Measurements from ENCODE around the gene ABCA8.
"Not testable (repeated sequence)": the region's sequence is repeated elsewhere in the genome, so short reads cannot be mapped to it uniquely, and the experiment has no call there.

ABCA8 gene

GRCh38 chr17:68955181-68955841 lies at the start of gene ABCA8:
Gene ABCA8, minus strand, starts transcription at chr17:68955392. Its CDS starts 13,358 bp downstream, at chr17:68942034.
- no peak for DNase-seq (ENCODE audit: low read depth in 2 of 2)

GRCh38 chr17:69004759-69005158 lies 49.6 kb upstream of the ABCA8 start:
- not testable (repeated sequence) for DNase-seq (ENCODE audit: low read depth in 2 of 2)

DNA sequence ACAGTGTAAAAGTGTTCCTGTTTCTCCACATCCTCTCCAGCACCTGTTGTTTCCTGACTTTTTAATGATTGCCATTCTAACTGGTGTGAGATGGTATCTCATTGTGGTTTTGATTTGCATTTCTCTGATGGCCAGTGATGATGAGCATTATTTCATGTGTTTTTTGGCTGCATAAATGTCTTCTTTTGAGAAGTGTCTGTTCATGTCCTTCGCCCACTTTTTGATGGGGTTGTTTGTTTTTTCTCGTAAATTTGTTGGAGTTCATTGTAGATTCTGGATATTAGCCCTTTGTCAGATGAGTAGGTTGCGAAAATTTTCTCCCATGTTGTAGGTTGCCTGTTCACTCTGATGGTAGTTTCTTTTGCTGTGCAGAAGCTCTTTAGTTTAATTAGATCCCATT lies 44.6 kb upstream of the ABCA8 start:
- not testable (repeated sequence) for DNase-seq (ENCODE audit: low read depth in 2 of 2)

DNA sequence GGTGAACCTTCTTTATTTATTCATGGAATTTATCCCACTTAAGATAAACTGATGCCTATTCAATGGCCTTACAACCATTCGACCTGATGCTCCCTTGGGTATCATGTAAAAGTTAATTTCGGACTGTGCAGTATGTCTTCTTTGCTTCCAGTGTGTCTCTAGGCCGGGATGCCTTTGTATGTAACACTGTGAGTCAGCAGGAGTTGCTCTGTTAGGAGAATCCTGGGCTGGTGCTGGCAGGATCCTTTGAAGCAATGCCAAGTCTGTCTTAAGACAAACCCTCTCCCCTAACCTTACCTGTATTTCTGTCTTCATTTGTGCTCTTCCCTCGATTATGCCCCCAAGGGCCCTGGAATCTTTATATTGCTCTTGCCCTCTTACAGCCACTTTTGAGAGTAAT lies 37.9 kb upstream of the ABCA8 start:
- no peak for DNase-seq (ENCODE audit: low read depth in 2 of 2)

- no peak for DNase-seq (ENCODE audit: low read depth in 2 of 2)
Observed at GRCh38 chr17:68987966-68988365, 32.8 kb upstream of the ABCA8 start.

DNA sequence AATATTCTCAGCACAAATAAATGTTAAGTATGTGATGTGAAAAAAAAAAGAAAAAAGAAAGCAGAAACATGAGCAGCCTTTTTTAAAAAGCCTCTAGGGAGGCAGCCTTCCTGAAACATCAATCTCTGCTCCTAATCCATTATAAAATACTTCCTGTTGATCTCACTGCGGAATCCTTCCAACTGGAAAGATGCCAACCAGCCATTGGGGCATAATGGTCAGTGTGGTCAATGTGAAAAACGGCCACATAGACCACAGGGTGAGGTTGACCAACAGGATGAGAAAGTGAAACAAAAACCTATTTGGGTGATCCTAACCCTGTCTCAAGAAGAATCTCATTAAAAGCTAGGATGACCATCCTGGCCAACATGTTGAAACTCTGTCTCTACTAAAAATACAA lies 26.1 kb upstream of the ABCA8 start:
- no peak for DNase-seq (ENCODE audit: low read depth in 2 of 2)

GRCh38 chr17:68973098-68973846 lies 18.1 kb upstream of the ABCA8 start:
- no peak for DNase-seq (ENCODE audit: low read depth in 2 of 2)

DNA sequence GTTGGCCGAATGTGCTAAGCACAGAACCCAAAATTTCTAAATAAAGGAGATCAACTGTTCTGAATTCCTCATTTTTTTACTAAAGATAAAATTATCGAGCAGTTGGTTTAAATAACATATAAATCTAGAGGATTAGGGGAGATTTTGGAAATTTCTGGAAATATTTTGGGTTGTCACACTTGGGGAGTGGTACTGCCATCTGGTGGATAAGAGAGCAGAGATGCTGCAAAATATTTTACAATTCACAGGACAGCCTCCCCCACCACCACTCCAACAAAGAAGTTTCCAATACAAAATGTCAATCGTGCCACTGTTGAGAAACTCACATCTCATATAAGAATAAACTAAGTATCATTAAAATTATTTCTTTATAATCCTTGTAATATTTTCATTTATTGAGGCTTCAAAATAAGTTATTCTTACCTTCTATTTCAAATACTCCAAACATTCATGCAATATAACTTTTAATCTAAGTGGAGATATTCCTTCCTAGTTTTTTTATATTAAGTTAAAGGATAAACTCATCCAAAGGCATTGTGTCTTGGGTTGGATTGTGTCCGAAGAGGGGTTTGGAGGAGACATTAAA lies 17.0 kb upstream of the ABCA8 start:
- no peak for DNase-seq (ENCODE audit: low read depth in 2 of 2)

GRCh38 chr17:68969101-68969500 lies 13.9 kb upstream of the ABCA8 start:
- no peak for DNase-seq (ENCODE audit: low read depth in 2 of 2)

DNA sequence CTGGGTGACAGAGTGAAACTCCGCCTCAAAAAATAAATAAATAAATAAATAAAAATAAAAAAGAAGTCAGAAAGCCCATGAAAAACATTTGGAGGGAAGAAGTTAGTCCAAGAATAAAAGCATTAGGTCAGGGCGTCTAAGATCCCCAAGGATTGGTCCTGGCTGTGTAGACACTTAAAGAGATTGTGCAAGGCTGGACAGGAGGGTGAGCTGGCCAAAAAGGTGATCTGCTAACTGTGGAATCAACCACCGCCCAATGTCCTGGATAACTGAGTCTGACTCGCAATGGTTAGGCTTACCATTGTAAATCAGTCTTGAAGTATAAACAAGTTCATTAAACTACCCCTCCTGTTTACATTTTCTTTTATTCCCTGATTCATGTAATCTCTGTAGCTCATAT lies 8.8 kb upstream of the ABCA8 start:
- no peak for DNase-seq (ENCODE audit: low read depth in 2 of 2)

DNA sequence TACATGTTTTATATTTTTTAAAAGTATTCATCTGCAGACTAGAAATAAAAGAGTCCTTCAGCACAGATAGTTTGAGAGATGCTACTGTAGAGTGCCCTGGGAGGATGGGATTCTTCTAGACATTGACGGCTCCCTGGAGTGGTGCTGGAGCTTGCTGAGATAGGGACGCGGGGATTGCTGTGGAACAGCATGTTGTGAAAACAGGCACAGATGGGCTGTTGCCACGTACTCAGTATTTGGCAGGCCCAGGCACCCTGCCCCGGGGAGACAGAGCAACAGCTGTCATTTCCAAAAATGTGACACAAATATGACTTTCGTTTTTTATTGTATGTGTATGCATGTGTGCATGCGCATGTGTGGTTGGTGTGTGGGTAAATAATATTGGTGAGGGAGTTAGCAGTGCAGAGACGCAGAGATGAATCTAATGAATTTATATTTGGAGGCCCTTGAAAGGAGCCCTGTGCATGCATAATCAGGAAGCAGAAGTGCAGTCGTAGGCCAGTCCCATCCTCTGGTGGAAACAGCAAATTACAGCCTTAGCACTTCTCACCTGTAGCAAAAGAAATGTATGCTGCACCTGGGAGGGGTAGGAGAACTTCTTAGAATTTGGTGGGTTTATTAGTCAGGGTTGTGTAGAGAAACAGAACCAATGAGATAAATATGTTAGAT lies 6.2 kb upstream of the ABCA8 start:
- DNase-seq (ENCODE audit: low read depth in 2 of 2) = no peak

DNA sequence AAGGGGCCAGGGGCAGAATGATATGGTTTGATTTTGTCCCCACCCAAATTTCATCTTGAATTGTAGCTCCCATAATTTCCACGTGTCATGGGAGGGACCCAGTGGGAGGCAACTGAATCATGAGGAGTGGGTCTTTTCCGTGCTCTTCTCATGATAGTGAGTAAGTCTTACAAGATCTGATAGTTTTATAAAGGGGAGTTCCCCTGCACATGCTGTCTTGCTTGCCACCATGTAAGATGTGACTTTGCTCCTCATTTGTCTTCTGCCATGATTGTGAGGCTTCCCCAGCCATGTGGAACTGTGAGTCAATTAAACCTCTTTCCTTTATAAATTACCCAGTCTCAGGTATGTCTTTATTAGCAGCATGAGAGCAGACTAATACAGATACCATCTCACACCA lies 3.9 kb upstream of the ABCA8 start:
- not testable (repeated sequence) for DNase-seq (ENCODE audit: low read depth in 2 of 2)

- no peak for DNase-seq (ENCODE audit: low read depth in 2 of 2)
Observed at GRCh38 chr17:68957944-68958343, 2.8 kb upstream of the ABCA8 start.

- no peak for DNase-seq (ENCODE audit: low read depth in 2 of 2)
Observed at GRCh38 chr17:68954146-68954896, 871 bp downstream of the ABCA8 start.

DNA sequence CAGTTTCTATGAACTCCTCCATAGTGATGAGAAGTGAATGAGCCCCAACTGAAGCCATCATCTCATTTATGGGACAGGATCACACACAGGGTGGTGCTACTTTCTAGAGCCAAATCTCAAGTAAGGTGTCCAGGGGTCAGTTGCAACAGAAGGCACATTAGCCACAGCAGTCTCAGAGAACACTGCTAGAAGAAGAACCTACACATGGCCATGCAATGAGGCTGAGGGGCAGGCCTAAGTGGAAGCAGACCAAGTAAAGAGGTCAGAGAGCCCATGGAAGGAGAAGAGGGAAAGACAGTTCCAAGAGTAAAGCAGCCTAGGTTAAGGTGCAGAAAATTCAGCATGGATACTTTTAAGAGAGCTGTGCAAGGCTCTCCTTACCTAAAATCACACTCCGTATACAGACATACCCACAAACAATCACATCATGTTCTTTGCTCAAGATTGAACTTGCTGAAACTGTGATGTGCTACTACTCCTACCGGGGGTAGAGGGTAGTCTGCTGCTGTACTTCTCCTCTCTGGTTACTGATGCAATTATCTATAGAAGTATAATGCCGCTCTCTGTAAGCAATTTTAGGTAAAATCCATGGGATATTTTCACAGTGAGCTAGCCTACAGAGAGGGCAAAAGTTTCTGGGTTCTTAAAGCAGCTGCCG lies 1.7 kb downstream of the ABCA8 start:
- no peak for DNase-seq (ENCODE audit: low read depth in 2 of 2)

DNA sequence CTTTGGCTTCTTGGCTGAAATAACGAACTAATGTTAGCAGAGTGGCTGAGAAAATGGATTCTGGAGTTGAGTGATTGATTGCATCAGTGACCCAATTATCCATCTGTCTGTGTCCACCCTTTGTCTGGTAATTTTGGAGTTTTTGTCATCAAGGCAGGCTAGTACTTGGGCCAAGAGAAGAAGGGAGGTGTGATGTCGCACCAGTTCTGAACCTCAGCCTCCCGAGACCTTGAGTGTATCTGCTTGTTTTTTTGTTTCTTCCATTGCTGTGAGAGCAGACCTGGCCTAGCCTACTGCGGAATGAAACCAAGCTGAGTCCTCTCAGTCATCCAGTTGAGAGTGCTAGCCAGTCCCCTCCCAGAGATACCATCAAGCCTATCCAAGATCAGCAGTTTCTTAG lies 4.5 kb downstream of the ABCA8 start:
- no peak for DNase-seq (ENCODE audit: low read depth in 2 of 2)

DNA sequence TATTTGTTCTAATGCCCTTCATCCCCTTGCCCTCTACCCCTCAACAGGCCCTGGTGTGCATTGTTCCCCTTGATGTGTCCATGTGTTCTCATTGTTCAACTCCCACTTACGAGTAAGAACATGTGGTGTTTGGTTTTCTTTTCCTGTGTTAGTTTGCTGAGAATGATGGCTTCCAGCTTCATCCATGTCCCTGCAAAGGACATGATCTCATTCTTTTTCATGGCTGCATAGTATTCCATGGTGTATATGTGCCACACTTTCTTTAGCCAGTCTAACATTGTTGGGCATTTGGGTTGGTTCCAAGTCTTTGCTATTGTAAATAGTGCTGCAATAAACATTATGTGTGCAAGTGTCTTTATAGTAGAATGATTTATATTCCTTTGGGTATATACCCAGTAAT lies 7.3 kb downstream of the ABCA8 start:
- not testable (repeated sequence) for DNase-seq (ENCODE audit: low read depth in 2 of 2)

DNA sequence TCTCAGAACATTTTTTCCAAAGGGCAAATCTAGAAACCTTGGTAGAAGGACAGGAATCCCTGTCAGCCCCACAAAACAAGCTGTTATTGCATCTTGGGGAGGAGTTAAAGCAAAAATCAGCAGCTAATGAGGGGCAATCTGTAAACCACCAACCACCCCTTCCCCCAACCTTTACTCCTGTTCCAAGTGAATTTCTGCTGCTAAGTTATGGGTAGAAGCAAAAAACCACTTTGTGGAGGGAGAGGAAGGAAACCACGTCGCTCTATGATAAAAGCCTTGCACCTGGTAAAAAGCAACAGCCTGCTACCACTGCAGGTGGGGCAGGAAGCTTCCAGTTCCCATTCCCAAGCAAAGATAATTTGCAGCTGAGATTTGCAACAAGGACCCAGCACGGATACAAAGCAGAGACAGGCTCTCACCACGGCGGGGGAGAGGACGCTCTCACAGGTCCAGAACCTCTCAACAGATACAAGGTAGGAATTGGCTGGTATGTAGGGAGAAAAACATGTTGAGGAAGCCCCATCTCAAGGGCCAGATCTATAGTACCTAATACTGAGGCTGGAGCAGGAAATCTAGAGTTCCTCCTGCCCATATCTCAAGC lies 10.7 kb downstream of the ABCA8 start:
- no peak for DNase-seq (ENCODE audit: low read depth in 2 of 2)

DNA sequence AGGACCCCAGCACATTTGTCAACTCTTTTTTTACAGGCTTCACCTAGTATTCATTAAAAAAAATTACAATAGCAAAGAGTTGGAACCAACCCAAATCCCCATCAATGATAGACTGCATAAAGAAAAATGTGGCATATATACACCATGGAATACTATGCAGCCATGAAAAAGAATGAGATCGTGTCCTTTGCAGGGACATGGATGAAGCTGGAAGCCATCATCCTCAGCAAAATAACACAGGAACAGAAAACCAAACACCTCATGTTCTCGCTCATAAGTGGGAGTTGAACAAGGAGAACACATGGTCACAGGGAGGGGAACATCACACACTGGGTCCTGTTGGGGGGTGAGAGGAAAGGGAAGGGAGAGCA lies 11.4 kb downstream of the ABCA8 start:
- DNase-seq (ENCODE audit: low read depth in 2 of 2) = not testable (repeated sequence)

DNA sequence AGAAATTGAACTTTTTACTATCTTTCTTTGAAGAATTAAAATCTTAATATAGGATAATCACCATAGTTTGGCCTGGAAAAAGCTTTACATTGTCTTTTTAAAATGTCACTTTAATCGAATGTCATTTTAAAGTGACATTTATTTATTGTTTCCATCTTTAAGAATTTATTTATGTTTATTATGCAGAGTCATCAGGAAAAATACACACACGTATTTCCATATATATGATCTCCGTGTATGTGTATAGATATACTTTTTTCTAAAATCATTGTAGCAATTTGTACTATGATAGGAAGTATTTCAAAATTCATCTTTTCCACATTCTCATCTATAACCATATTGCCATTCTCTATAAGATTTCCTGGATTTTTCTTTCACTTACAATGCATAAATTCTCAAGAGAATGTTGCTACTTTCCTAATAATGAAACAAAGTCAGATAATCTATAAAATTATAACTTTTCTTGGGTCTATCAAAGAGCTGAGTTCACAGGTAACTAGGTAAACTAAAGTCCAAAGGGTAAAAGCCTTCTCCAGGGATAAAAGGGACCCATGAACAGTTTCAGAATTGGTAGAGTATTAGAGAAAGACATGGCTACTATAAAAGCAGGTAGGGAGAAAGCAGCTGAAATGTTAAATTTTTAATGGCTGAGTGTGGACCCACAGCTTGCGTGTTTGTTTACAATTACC lies 11.9 kb downstream of the ABCA8 start:
- DNase-seq (ENCODE audit: low read depth in 2 of 2) = no peak

Measured in activated CD4-positive, alpha-beta T cell treated with anti-CD3 and anti-CD28 coated beads for 24 hours (primary cell).